Measurements from ENCODE around the gene SLMAP. TPM values are rescaled to one million over a fixed set of nuclear protein-coding genes. Genes with fewer than 3 reads are reported as not detected.

The SLMAP gene
- total RNA-seq, 5 donors from 2014 or later (not counting 1 experiment from before 2014, with no cell fraction given), result 57.4 to 78.8 (median 72.3) TPM

DNA sequence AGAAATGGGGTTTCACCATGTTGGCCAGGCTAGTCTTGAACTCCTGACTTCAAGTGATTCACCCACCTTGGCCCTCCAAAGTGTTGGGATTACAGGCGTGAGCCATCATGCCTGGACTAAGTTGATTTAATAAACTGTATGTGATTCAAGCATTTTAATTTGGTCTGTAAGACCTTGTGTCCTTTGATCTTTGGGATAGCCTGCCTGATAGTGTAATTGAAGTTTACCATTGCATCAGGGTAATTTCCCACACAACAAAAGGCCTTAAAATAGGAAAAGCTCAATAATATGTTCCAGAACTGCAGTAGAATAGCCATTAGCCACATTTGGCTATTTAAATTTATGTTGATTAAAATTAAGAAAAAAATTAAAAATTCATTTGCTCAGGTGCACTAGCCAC is 38.0 kb upstream of the SLMAP start:
- no peaks in the 10 kb centered on the region for H3K9me3 ChIP-seq
- Mint-ChIP-seq H3K4me3 (no peak overlapping the region), H3K9me3 (no peaks in the 10 kb centered on the region), H3K4me1 (no peaks in the 10 kb centered on the region), H3K36me3 (no peaks in the 10 kb centered on the region), H3K27me3 (no peaks in the 10 kb centered on the region), H3K27ac (no peak overlapping the region)
- no peaks in the 10 kb centered on the region for H3K4me1 ChIP-seq (ENCODE audit: control insufficient read depth in 1 of 2, extremely low read depth in 1 of 2, insufficient read depth in 2 of 2, low read length in 2 of 2)
- DNase-seq, result no peak
- POLR2A ChIA-PET, result interaction anchor here (0.6 to 0.7 kb wide), 2 partner anchors 10 to 93 kb away, joined by 3 to 5 read pairs; no protein-coding TSS in a partner anchor
- WGBS (ENCODE audit: insufficient coverage), result no CpG with 5 or more reads among the region's 1 CpG
- no peak for ATAC-seq (replicated peaks in 1 of 4)
- peaks cover 0 to 4% of the 10 kb centered on the region in 2 experiments for H3K27me3 ChIP-seq (replicated peaks in 1 of 2; ENCODE audit: control insufficient read depth in 2 of 2, extremely low read depth in 1 of 2, insufficient read depth in 2 of 2, low read length in 1 of 2)
- no peak overlapping the region for H3K27ac ChIP-seq (ENCODE audit: low read length)
- H3K4me3 ChIP-seq (ENCODE audit: control insufficient read depth in 1 of 2, extremely low read depth in 1 of 2, low read length in 1 of 2), result no peak overlapping the region
- CTCF ChIA-PET, result no interaction called here
- H3K36me3 ChIP-seq (ENCODE audit: control insufficient read depth in 2 of 2, extremely low read depth in 1 of 2, insufficient read depth in 1 of 2, low read length in 1 of 2), result no peaks in the 10 kb centered on the region

DNA sequence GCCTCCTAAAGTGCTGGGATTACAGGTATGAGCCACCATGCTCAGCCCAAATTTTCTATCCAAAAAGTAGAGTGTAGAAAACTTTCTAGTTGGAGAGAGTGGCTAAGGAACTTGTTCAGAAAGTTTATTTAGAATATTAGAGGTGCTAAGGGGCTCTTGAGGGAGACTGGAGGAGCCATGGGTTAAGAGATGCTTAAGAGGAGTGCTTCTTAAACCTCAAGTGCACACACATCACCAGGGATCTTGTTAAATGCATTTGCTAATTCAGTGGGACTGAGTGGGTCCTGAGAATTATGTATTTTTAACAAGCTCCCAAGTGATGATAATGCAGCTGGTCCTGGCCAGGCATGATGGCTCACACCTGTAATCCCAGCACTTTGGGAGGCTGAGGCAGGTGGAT is 29.7 kb upstream of the SLMAP start:
- H3K4me1 ChIP-seq (ENCODE audit: control insufficient read depth in 1 of 2, extremely low read depth in 1 of 2, insufficient read depth in 2 of 2, low read length in 2 of 2), result no peaks in the 10 kb centered on the region
- H3K9me3 Mint-ChIP-seq, result no peaks in the 10 kb centered on the region
- POLR2A ChIA-PET, result interaction anchor here in 1 of 2 donors (0.6 kb wide), 1 partner anchor 13 kb away, joined by 5 read pairs; no protein-coding TSS in a partner anchor
- H3K36me3 ChIP-seq (ENCODE audit: control insufficient read depth in 2 of 2, extremely low read depth in 1 of 2, insufficient read depth in 1 of 2, low read length in 1 of 2), result no peaks in the 10 kb centered on the region
- peaks cover 0 to 4% of the 10 kb centered on the region in 2 experiments for H3K27me3 ChIP-seq (replicated peaks in 1 of 2; ENCODE audit: control insufficient read depth in 2 of 2, extremely low read depth in 1 of 2, insufficient read depth in 2 of 2, low read length in 1 of 2)
- no peak for ATAC-seq (replicated peaks in 1 of 4)
- no peaks in the 10 kb centered on the region for H3K4me1 Mint-ChIP-seq
- H3K4me3 Mint-ChIP-seq, result no peak overlapping the region
- CTCF ChIA-PET, result no interaction called here
- H3K9me3 ChIP-seq, result no peaks in the 10 kb centered on the region
- no peaks in the 10 kb centered on the region for H3K27me3 Mint-ChIP-seq
- H3K36me3 Mint-ChIP-seq, result no peaks in the 10 kb centered on the region
- DNase-seq, result no peak
- no peak overlapping the region for H3K4me3 ChIP-seq (ENCODE audit: control insufficient read depth in 1 of 2, extremely low read depth in 1 of 2, low read length in 1 of 2)
- H3K27ac Mint-ChIP-seq, result no peak overlapping the region
- no peak overlapping the region for H3K27ac ChIP-seq (ENCODE audit: low read length)

DNA sequence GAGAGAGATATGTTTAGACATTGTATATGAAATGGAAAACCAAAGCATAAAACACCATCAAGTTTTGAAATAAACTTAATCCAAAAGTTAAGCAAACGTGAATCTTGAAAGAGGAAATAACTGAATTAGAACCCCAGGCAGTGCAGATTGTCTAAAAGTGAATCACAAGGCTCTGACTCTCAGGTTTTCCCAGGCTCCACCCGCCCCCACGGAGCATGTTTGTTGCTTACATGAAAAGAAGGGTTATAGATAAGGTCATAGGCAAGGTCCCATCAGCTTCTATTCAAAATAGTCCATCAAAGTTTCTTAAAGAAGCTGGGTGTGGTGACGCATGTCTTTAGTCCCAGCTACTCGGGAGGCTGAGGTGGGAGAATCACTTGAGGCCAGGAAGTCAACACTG is 29.0 kb upstream of the SLMAP start:
- no peak for DNase-seq
- Histone ChIP-seq H3K4me3 (ENCODE audit: control insufficient read depth in 1 of 2, extremely low read depth in 1 of 2, low read length in 1 of 2) (no peak overlapping the region), H3K27ac (ENCODE audit: low read length) (no peak overlapping the region), H3K36me3 (ENCODE audit: control insufficient read depth in 2 of 2, extremely low read depth in 1 of 2, insufficient read depth in 1 of 2, low read length in 1 of 2) (no peaks in the 10 kb centered on the region), H3K4me1 (ENCODE audit: control insufficient read depth in 1 of 2, extremely low read depth in 1 of 2, insufficient read depth in 2 of 2, low read length in 2 of 2) (no peaks in the 10 kb centered on the region), H3K27me3 (replicated peaks in 1 of 2; ENCODE audit: control insufficient read depth in 2 of 2, extremely low read depth in 1 of 2, insufficient read depth in 2 of 2, low read length in 1 of 2) (peaks cover 0 to 4% of the 10 kb centered on the region in 2 experiments), H3K9me3 (no peaks in the 10 kb centered on the region)
- Mint-ChIP-seq H3K27me3 (no peaks in the 10 kb centered on the region), H3K27ac (no peak overlapping the region), H3K9me3 (no peaks in the 10 kb centered on the region), H3K4me1 (no peaks in the 10 kb centered on the region), H3K36me3 (no peaks in the 10 kb centered on the region), H3K4me3 (no peak overlapping the region)
- POLR2A ChIA-PET, result interaction anchor here in 1 of 2 donors (0.6 kb wide), 1 partner anchor 14 kb away, joined by 5 read pairs; no protein-coding TSS in a partner anchor
- CTCF ChIA-PET, result interaction anchor here in 1 of 2 donors (0.6 kb wide), 1 partner anchor 34 kb away, joined by 3 read pairs; no protein-coding TSS in a partner anchor
- 96% methylated on average over 3 of the region's 5 CpGs for WGBS (ENCODE audit: insufficient coverage)
- no peak for ATAC-seq (replicated peaks in 1 of 4)

DNA sequence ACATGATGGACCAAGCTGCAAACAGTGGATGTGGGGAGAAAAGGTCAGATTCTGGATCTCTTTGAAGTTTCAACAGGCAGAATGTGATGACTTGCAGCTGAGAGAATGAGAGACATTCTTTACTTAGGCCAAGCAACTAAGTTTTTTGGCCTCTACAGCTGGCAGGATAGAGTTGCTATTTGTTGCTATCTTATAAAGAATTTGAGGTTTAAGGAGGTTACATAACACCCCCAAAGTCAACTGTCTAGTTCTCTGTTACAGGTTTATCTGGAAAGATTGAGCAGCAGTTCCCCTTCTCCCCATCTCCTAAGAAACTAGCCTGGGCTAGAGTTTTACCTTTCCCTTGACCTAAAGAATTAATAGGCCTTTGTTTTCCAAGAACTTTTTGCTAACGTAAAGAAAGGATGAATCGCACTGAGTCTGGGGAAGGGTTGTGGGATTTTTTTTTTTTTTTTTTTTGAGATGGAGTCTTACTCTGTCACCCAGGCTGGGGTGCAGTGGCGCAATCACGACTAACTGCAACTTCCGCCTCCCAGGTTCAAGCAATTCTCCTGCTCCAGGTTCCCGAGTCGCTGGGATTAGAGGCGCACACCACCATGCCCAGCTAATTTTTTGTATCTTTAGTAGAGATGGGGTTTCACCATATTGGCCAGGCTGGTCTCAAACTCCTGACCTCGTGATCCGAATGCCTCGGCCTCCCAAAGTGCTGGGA is 26.6 kb upstream of the SLMAP start:
- WGBS (ENCODE audit: insufficient coverage), result 100% methylated on average over 2 of the region's 11 CpGs
- H3K4me1 Mint-ChIP-seq, result no peaks in the 10 kb centered on the region
- Histone ChIP-seq H3K27me3 (replicated peaks in 1 of 2; ENCODE audit: control insufficient read depth in 2 of 2, extremely low read depth in 1 of 2, insufficient read depth in 2 of 2, low read length in 1 of 2) (no peaks in the 10 kb centered on the region), H3K4me3 (ENCODE audit: control insufficient read depth in 1 of 2, extremely low read depth in 1 of 2, low read length in 1 of 2) (no peak overlapping the region), H3K27ac (ENCODE audit: low read length) (no peak overlapping the region), H3K4me1 (ENCODE audit: control insufficient read depth in 1 of 2, extremely low read depth in 1 of 2, insufficient read depth in 2 of 2, low read length in 2 of 2) (no peaks in the 10 kb centered on the region), H3K9me3 (no peaks in the 10 kb centered on the region), H3K36me3 (ENCODE audit: control insufficient read depth in 2 of 2, extremely low read depth in 1 of 2, insufficient read depth in 1 of 2, low read length in 1 of 2) (no peaks in the 10 kb centered on the region)
- H3K9me3 Mint-ChIP-seq, result no peaks in the 10 kb centered on the region
- POLR2A ChIA-PET, result no interaction called here
- no peaks in the 10 kb centered on the region for H3K27me3 Mint-ChIP-seq
- DNase-seq (no peak), ATAC-seq (replicated peaks in 1 of 4) (no peak)
- CTCF ChIA-PET, result interaction anchor here in 1 of 2 donors (0.7 kb wide), 1 partner anchor 41 kb away, joined by 5 read pairs; no protein-coding TSS in a partner anchor
- no peak overlapping the region for H3K27ac Mint-ChIP-seq
- no peaks in the 10 kb centered on the region for H3K36me3 Mint-ChIP-seq
- no peak overlapping the region for H3K4me3 Mint-ChIP-seq

DNA sequence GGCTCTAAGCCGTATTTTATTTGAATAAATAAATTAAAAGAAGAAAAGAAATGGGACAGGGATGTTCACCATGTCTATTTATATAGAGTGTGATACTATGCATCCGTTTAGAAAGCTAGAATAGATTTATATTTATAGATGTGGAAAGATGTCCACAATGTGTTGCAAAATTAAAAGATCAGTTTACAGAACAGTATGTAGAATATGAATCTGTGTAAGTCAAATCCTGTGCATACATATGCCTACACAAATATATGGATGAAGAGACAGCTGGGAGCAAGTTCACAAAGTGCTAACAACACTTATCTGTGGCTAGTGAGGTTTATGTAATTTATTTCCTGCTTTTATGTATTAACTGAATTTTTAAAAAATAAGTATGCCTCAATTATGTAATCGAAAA is 25.4 kb upstream of the SLMAP start:
- Histone ChIP-seq H3K27me3 (replicated peaks in 1 of 2; ENCODE audit: control insufficient read depth in 2 of 2, extremely low read depth in 1 of 2, insufficient read depth in 2 of 2, low read length in 1 of 2) (no peaks in the 10 kb centered on the region), H3K27ac (ENCODE audit: low read length) (no peak overlapping the region), H3K4me3 (ENCODE audit: control insufficient read depth in 1 of 2, extremely low read depth in 1 of 2, low read length in 1 of 2) (no peak overlapping the region), H3K9me3 (no peaks in the 10 kb centered on the region), H3K36me3 (ENCODE audit: control insufficient read depth in 2 of 2, extremely low read depth in 1 of 2, insufficient read depth in 1 of 2, low read length in 1 of 2) (no peaks in the 10 kb centered on the region), H3K4me1 (ENCODE audit: control insufficient read depth in 1 of 2, extremely low read depth in 1 of 2, insufficient read depth in 2 of 2, low read length in 2 of 2) (no peaks in the 10 kb centered on the region)
- H3K4me1 Mint-ChIP-seq, result no peaks in the 10 kb centered on the region
- POLR2A ChIA-PET, result interaction anchor here in 1 of 2 donors (0.6 kb wide), 1 partner anchor 617 kb away, joined by 3 read pairs; no protein-coding TSS in a partner anchor
- WGBS (ENCODE audit: insufficient coverage), result no CpG with 5 or more reads among the region's 3 CpGs
- H3K36me3 Mint-ChIP-seq, result no peaks in the 10 kb centered on the region
- H3K9me3 Mint-ChIP-seq, result no peaks in the 10 kb centered on the region
- no peaks in the 10 kb centered on the region for H3K27me3 Mint-ChIP-seq
- CTCF ChIA-PET, result interaction anchor here in 1 of 2 donors (0.6 kb wide), 1 partner anchor 54 kb away, joined by 3 read pairs; no protein-coding TSS in a partner anchor
- DNase-seq (no peak), ATAC-seq (replicated peaks in 1 of 4) (no peak)
- H3K4me3 Mint-ChIP-seq, result no peak overlapping the region
- no peak overlapping the region for H3K27ac Mint-ChIP-seq

DNA sequence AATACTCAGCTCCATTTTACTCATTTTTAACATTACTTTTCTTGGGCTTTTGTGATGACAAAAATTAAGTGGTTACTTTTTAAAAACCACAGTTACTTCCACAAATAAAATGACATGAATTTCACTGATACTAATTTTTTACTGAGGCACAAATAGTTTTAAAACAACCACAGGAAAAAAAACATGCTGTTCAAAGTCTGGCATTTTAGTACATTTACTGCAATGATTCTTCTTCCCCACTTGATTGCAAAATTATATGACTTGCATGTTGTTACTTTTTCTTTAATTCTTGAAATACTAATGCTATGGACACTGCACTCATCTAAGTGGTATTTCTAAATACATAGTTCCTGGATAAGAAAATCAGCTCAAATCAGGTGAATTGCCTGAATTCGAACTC is 24.8 kb upstream of the SLMAP start:
- H3K9me3 Mint-ChIP-seq, result no peaks in the 10 kb centered on the region
- H3K27me3 Mint-ChIP-seq, result no peaks in the 10 kb centered on the region
- no peaks in the 10 kb centered on the region for H3K9me3 ChIP-seq

More for the DNA sequence above, 24.8 kb upstream of the SLMAP start:
- Histone ChIP-seq H3K4me1 (ENCODE audit: control insufficient read depth in 1 of 2, extremely low read depth in 1 of 2, insufficient read depth in 2 of 2, low read length in 2 of 2) (no peaks in the 10 kb centered on the region), H3K36me3 (ENCODE audit: control insufficient read depth in 2 of 2, extremely low read depth in 1 of 2, insufficient read depth in 1 of 2, low read length in 1 of 2) (no peaks in the 10 kb centered on the region), H3K27me3 (replicated peaks in 1 of 2; ENCODE audit: control insufficient read depth in 2 of 2, extremely low read depth in 1 of 2, insufficient read depth in 2 of 2, low read length in 1 of 2) (no peaks in the 10 kb centered on the region), H3K27ac (ENCODE audit: low read length) (no peak overlapping the region), H3K4me3 (ENCODE audit: control insufficient read depth in 1 of 2, extremely low read depth in 1 of 2, low read length in 1 of 2) (no peak overlapping the region)
- 80% methylated on average over 1 of the region's 1 CpG for WGBS (ENCODE audit: insufficient coverage)
- POLR2A ChIA-PET, result interaction anchor here in 1 of 2 donors (0.6 kb wide), 1 partner anchor 618 kb away, joined by 3 read pairs; no protein-coding TSS in a partner anchor
- ATAC-seq (replicated peaks in 1 of 4) (no peak), DNase-seq (no peak)
- Mint-ChIP-seq H3K27ac (no peak overlapping the region), H3K4me3 (no peak overlapping the region), H3K36me3 (no peaks in the 10 kb centered on the region), H3K4me1 (no peaks in the 10 kb centered on the region)
- CTCF ChIA-PET, result interaction anchor here in 1 of 2 donors (0.6 kb wide), 1 partner anchor 53 kb away, joined by 3 read pairs; no protein-coding TSS in a partner anchor

All from T-cell (primary cell).